DOHH2 (cell line): ENCODE measurements around the gene NKPD1.

ENCODE experiments used
- H3F3A ChIP-seq: fragments of 200-600 bp; sonication (generic), shearing (Covaris generic); 2 replicates; pipeline ENCODE4 v1.6.0; 2016; ENCODE audit warnings: antibody characterized with exemption, mild to moderate bottlenecking; ENCODE audit not compliant: control insufficient read depth, insufficient read depth
- H3K27ac ChIP-seq: fragments of 200-600 bp; sonication (generic); 2 replicates; pipeline ENCODE4 v1.5.1; 2014; ENCODE audit warnings: low read depth, mild to moderate bottlenecking, low read length, moderate library complexity
- H3K27me3 ChIP-seq: fragments of 200-600 bp; sonication (generic); 2 replicates; pipeline ENCODE4 v1.6.1; 2014; ENCODE audit warnings: mild to moderate bottlenecking, low read length, mixed read lengths; ENCODE audit not compliant: control insufficient read depth
- H3K36me3 ChIP-seq: fragments of 200-600 bp; sonication (generic); 2 replicates; pipeline ENCODE4 v1.6.1; 2014; ENCODE audit warnings: mild to moderate bottlenecking, low read length, moderate library complexity, mixed read lengths; ENCODE audit not compliant: control insufficient read depth
- H3K4me1 ChIP-seq: fragments of 200-600 bp; sonication (generic); 2 replicates; pipeline ENCODE4 v1.6.1; 2014; ENCODE audit warnings: mild to moderate bottlenecking, low read length, mixed read lengths; ENCODE audit not compliant: control insufficient read depth
- H3K4me2 ChIP-seq: fragments of 200-600 bp; sonication (generic); 2 replicates; pipeline ENCODE4 v1.6.0; 2014; ENCODE audit warnings: mild to moderate bottlenecking, low read length, moderate library complexity
- H3K4me3 ChIP-seq: fragments of 200-600 bp; sonication (generic); 2 replicates; pipeline ENCODE4 v1.5.1; 2014; ENCODE audit warnings: mild to moderate bottlenecking, low read length, mixed read lengths
- H3K79me2 ChIP-seq: fragments of 200-600 bp; sonication (generic); 2 replicates; pipeline ENCODE4 v1.6.1; 2014; ENCODE audit warnings: mild to moderate bottlenecking, low read length, mixed read lengths; ENCODE audit not compliant: control insufficient read depth
- H3K9me2 ChIP-seq: fragments of 200-600 bp; sonication (generic); replicated peaks from 2 replicates; pipeline ENCODE4 v1.6.1; 2014; ENCODE audit warnings: mild to moderate bottlenecking, low read length, mixed read lengths; ENCODE audit not compliant: control insufficient read depth
- H3K9me3 ChIP-seq: fragments of 200-600 bp; sonication (generic); 2 replicates; pipeline ENCODE4 v1.6.1; 2014; ENCODE audit warnings: antibody characterized with exemption, low read length, mixed read lengths; ENCODE audit not compliant: control insufficient read depth, insufficient read depth
- H4K20me1 ChIP-seq: fragments of 200-600 bp; sonication (generic); 2 replicates; pipeline ENCODE4 v1.6.0; 2014; ENCODE audit warnings: low read depth, mild to moderate bottlenecking, antibody characterized with exemption, low read length, moderate library complexity; ENCODE audit not compliant: control insufficient read depth, insufficient read depth
- EZH2phosphoT487 ChIP-seq: fragments of 200-600 bp; sonication (generic); IDR thresholded peaks from 2 replicates; pipeline ENCODE4 v1.6.1; 2017; ENCODE audit warnings: borderline replicate concordance, mild to moderate bottlenecking, antibody characterized with exemption, low read length, moderate library complexity, mixed read lengths
- TF ChIP-seq, protein P1 (sequence below): fragments of 200-600 bp; sonication (generic); IDR thresholded peaks from one replicate; pipeline ENCODE4 v1.5.1; 2014; ENCODE audit warnings: antibody characterized with exemption, mild to moderate bottlenecking, low read depth, low read length; ENCODE audit not compliant: poor library complexity, severe bottlenecking

Gene NKPD1

DNA sequence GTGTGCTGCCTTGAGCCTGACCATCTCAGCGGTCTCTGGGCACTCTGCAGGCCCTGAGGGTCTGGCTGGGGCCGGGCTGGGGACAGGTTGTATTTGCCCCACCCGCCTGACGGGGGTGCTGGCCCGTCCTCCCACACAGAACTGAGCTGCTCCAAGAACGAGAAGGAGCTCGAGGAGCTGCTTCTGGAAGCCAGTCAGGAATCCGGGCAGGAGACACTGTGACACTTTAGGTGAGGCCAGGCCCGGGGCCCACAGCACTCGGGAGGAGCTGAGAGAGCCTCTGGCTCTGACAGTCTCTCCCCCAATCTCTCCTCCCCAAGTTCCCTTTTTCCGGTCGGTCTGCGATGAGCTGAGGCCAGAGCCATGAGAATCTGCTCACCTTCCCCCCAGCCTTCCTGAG is 14.5 kb downstream of the NKPD1 start:
- H3K27ac ChIP-seq = no peak overlapping the region
- no peaks in the 10 kb centered on the region for H3K9me2 ChIP-seq
- TF ChIP-seq, protein P1, sequence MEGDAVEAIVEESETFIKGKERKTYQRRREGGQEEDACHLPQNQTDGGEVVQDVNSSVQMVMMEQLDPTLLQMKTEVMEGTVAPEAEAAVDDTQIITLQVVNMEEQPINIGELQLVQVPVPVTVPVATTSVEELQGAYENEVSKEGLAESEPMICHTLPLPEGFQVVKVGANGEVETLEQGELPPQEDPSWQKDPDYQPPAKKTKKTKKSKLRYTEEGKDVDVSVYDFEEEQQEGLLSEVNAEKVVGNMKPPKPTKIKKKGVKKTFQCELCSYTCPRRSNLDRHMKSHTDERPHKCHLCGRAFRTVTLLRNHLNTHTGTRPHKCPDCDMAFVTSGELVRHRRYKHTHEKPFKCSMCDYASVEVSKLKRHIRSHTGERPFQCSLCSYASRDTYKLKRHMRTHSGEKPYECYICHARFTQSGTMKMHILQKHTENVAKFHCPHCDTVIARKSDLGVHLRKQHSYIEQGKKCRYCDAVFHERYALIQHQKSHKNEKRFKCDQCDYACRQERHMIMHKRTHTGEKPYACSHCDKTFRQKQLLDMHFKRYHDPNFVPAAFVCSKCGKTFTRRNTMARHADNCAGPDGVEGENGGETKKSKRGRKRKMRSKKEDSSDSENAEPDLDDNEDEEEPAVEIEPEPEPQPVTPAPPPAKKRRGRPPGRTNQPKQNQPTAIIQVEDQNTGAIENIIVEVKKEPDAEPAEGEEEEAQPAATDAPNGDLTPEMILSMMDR = no peak
- TF ChIP-seq EZH2phosphoT487 = no peak
- no peak overlapping the region for H3K4me3 ChIP-seq
- no peaks in the 10 kb centered on the region for H3K4me1 ChIP-seq
- no peaks in the 10 kb centered on the region for H3K27me3 ChIP-seq
- no peaks in the 10 kb centered on the region for H3K79me2 ChIP-seq
- peaks cover 5% of the 10 kb centered on the region; the same call in 1 of the 2 replicates for H3K36me3 ChIP-seq
- H3F3A ChIP-seq = no peaks in the 10 kb centered on the region
- H3K9me3 ChIP-seq = no peaks in the 10 kb centered on the region
- no peaks in the 10 kb centered on the region for H4K20me1 ChIP-seq
- no peak overlapping the region for H3K4me2 ChIP-seq

DNA sequence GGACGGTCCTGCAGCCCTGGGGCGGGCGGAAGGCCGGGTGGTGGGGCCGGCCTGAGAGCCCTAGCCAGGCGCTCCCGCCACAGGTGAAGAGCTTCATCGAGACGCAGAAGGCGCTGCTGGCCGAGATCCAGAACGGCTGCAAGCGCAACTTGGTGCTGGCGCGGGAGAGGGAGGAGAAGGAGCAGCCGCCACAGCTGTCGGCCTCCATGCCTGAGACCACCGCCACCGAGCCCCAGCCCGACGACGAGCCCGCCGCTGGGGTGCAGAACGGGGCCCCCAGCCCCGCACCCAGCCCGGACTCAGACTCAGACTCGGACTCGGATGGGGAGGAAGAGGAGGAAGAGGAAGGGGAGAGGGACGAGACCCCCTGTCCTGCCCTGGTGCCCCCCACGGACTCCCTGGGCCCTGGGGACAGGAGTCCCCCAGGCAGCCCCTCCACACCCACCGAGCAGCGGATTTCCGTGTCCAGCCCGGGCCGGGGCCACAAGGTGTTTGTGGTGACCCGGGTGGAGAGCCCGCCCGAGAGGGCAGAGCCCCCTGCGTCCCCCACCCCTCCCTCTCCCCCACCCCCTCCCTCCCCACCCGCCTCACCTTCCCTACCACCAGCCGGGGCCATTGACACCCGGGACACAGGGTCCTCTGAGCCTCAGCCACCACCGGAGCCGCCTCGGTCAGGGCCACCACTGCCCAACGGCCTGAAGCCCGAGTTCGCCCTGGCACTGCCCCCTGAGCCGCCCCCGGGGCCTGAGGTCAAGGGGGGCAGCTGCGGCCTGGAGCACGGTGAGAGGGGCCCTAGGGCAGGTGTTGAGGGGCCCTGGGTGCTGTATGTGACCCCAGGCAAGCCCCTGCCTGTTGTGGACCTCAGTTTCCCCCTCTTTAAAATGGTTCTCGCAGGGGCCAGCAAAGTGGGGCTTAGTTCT is 15.3 kb downstream of the NKPD1 start:
- no peaks in the 10 kb centered on the region for H3K79me2 ChIP-seq
- no peaks in the 10 kb centered on the region for H3K27me3 ChIP-seq
- H3K9me2 ChIP-seq = no peaks in the 10 kb centered on the region
- no peaks in the 10 kb centered on the region for H3K4me1 ChIP-seq
- H3F3A ChIP-seq = no peaks in the 10 kb centered on the region
- H3K27ac ChIP-seq = no peak overlapping the region
- H3K4me3 ChIP-seq = no peak overlapping the region
- no peaks in the 10 kb centered on the region for H4K20me1 ChIP-seq
- no peak overlapping the region for H3K4me2 ChIP-seq
- H3K9me3 ChIP-seq = no peaks in the 10 kb centered on the region
- peaks cover 8% of the 10 kb centered on the region; the same call in 1 of the 2 replicates for H3K36me3 ChIP-seq
- no peak for TF ChIP-seq EZH2phosphoT487
- TF ChIP-seq, protein P1 = no peak

DNA sequence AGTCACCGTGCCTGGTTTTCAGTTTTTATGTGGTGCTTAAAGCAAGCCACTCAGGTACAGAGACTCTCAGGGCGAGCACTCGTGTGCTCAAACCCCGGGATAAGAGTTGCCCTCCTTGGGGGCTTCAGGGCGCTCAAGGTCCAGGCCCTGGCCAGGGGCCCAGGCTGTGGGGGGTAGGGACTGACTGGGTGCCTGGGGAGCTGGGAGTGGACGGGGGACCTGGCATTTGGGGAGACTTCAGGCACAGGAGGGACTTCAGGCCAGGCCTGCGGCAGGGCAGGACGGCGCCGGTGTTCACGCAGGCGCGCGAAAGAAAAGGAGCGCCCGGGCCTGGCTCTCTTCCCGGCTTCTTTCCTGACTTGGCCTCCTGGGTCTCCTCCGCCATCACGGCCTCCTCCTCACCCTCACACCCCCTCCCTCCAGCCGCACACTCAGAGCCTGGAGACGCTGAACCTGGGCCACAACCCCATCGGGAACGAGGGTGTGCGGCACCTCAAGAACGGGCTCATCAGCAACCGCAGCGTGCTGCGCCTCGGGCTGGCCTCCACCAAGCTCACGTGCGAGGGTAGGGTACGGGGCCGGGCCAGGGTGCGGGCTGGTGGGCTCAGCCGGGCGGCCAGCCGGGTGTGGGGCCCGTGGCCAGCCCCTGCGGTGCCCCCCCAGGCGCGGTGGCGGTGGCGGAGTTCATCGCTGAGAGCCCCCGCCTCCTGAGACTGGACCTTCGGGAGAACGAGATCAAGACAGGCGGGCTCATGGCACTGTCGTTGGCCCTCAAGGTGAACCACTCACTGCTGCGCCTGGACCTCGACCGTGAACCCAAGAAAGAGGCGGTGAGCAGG is 16.1 kb downstream of the NKPD1 start:
- Histone ChIP-seq H3K4me1 (no peaks in the 10 kb centered on the region), H4K20me1 (no peaks in the 10 kb centered on the region), H3K27me3 (no peaks in the 10 kb centered on the region), H3K4me2 (no peak overlapping the region), H3K27ac (no peak overlapping the region), H3K36me3 (peaks cover 9% of the 10 kb centered on the region; the same call in 1 of the 2 replicates), H3K4me3 (no peak overlapping the region), H3K9me3 (no peaks in the 10 kb centered on the region), H3F3A (no peaks in the 10 kb centered on the region), H3K9me2 (no peaks in the 10 kb centered on the region), H3K79me2 (peaks cover 2% of the 10 kb centered on the region)
- TF ChIP-seq, protein P1 = no peak
- no peak for TF ChIP-seq EZH2phosphoT487
